ENCODE results near the gene HKDC1.

- no peak for TF ChIP-seq POU6F1 (CRISPR knock-in tag; IDR thresholded peaks at IDR 0.05; ENCODE audit: borderline replicate concordance, low read depth)
- TF ChIP-seq ZC3H10 (CRISPR knock-in tag; IDR thresholded peaks at IDR 0.05): no peak
- no peak for TF ChIP-seq CSDC2 (CRISPR knock-in tag; IDR thresholded peaks at IDR 0.05)
- no peak for TF ChIP-seq PPARA (CRISPR knock-in tag; IDR thresholded peaks at IDR 0.05; ENCODE audit: borderline replicate concordance)
- no peak for TF ChIP-seq PATZ1 (CRISPR knock-in tag; IDR thresholded peaks at IDR 0.05; ENCODE audit: borderline replicate concordance)
- TF ChIP-seq TSHZ2 (CRISPR knock-in tag; IDR thresholded peaks at IDR 0.05): no peak
- no peak for TF ChIP-seq ZFP30 (CRISPR knock-in tag; IDR thresholded peaks at IDR 0.05)
- TF ChIP-seq ZFP3 (CRISPR knock-in tag; IDR thresholded peaks at IDR 0.05): no peak
- no peak for TF ChIP-seq ZNF70 (CRISPR knock-in tag; IDR thresholded peaks at IDR 0.05)
- TF ChIP-seq CSRNP3 (CRISPR knock-in tag; IDR thresholded peaks at IDR 0.05): no peak
- no peak for TF ChIP-seq ARNTL (CRISPR knock-in tag; IDR thresholded peaks at IDR 0.05; ENCODE audit: borderline replicate concordance, low read depth)
- TF ChIP-seq ISL1 (CRISPR knock-in tag; IDR thresholded peaks at IDR 0.05): no peak
- TF ChIP-seq RARB (CRISPR knock-in tag; IDR thresholded peaks at IDR 0.05): no peak
These were observed 52.5 kb downstream of the HKDC1 start for GRCh38 chr10:69272624-69273023.
